ENCODE data around the gene SNAP91.

DNA sequence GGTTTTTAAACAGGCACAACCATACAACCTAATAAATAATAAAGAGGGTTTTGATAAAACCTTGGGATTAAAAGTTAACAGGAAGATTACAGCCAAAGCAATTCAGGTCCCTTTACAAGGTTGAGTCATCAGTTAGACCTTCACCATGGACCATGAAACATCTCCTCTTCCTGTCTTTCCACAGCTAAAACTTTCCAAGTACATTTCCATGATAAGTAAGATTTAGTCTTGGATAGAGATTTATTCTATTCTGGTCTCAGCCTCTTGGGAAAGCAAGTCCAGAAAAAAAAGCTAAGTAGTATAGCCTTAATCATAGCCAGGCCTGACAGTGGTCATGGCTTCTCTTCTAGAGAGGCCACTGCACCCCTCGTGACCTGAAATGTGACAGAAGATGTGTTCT lies 199.5 kb downstream of the SNAP91 start:
- TF ChIP-seq, protein P1, sequence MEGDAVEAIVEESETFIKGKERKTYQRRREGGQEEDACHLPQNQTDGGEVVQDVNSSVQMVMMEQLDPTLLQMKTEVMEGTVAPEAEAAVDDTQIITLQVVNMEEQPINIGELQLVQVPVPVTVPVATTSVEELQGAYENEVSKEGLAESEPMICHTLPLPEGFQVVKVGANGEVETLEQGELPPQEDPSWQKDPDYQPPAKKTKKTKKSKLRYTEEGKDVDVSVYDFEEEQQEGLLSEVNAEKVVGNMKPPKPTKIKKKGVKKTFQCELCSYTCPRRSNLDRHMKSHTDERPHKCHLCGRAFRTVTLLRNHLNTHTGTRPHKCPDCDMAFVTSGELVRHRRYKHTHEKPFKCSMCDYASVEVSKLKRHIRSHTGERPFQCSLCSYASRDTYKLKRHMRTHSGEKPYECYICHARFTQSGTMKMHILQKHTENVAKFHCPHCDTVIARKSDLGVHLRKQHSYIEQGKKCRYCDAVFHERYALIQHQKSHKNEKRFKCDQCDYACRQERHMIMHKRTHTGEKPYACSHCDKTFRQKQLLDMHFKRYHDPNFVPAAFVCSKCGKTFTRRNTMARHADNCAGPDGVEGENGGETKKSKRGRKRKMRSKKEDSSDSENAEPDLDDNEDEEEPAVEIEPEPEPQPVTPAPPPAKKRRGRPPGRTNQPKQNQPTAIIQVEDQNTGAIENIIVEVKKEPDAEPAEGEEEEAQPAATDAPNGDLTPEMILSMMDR (IDR thresholded peaks at IDR 0.05; ENCODE audit: control extremely low read depth in 1 of 3, insufficient read depth in 1 of 3, low read depth in 1 of 3, low read length in 3 of 3), result no peak
- TF ChIP-seq SIN3A (conservative IDR thresholded peaks at IDR 0.05 in 1 of 2, IDR thresholded peaks at IDR 0.05 in 1 of 2; ENCODE audit: low read depth in 1 of 2, low read length in 2 of 2) (no peak), BRCA1 (IDR thresholded peaks at IDR 0.05; ENCODE audit: low read depth, low read length) (no peak), CHD2 (IDR thresholded peaks at IDR 0.05; ENCODE audit: low read length) (no peak), SUZ12 (IDR thresholded peaks at IDR 0.05; ENCODE audit: low read length) (no peak)
- TF ChIP-seq, protein P2, sequence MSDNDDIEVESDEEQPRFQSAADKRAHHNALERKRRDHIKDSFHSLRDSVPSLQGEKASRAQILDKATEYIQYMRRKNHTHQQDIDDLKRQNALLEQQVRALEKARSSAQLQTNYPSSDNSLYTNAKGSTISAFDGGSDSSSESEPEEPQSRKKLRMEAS (IDR thresholded peaks at IDR 0.05), result no peak
